B cell (primary cell): ENCODE measurements around the gene BRIP1. TPM values are rescaled to one million over a fixed set of nuclear protein-coding genes. Genes with fewer than 3 reads are reported as not detected.

ENCODE experiments used
- ATAC-seq: fragments of 200-7000 bp; cut with Tn5 transposase; one replicate; pipeline ENCODE4 v1.10.0; 2021; ENCODE audit warnings: low read depth, mild to moderate bottlenecking, moderate number of reproducible peaks, moderate library complexity
- CTCF ChIA-PET: fragments of 350-600 bp; sonication (Branson Sonifier 250); formaldehyde crosslinking; loops from one replicate; lab custom pipeline; 2021; ENCODE audit warnings: antibody characterized with exemption, inconsistent platforms; lab: Charles Lee
- POLR2A ChIA-PET: fragments of 350-600 bp; sonication (Branson Sonifier 250); formaldehyde crosslinking; loops from one replicate; lab custom pipeline; 2021; ENCODE audit warnings: antibody characterized with exemption; lab: Charles Lee
- DNase-seq: peaks from one replicate; pipeline ENCODE4 v3.0.0; 2013
- H2AFZ ChIP-seq: 2 replicates; pipeline ENCODE4 v1.6.1; 2012; ENCODE audit warnings: mild to moderate bottlenecking, low read depth, low read length; ENCODE audit not compliant: insufficient read depth, poor library complexity, severe bottlenecking
- H3K27ac ChIP-seq, 2 donors: 1 replicate in 1 of 2; 2 replicates in 1 of 2; pipeline ENCODE4 v1.5.1; 2012 to 2013; ENCODE audit warnings: low read length in 2 of 2, mild to moderate bottlenecking in 2 of 2, moderate library complexity in 1 of 2
- H3K27me3 ChIP-seq, 4 experiments: fragments of 200-600 bp in 1 of 4; sonication (generic) in 1 of 4; replicated peaks in 1 of 4; 1 replicate in 2 of 4; 2 replicates in 2 of 4; pipeline versions ENCODE4 v1.6.1 to v1.7.0; 2013 to 2016; ENCODE audit warnings: low read length in 3 of 4, mild to moderate bottlenecking in 2 of 4, mixed read lengths in 1 of 4, moderate library complexity in 1 of 4; ENCODE audit not compliant: insufficient read depth in 4 of 4, control insufficient read depth in 3 of 4; ENCODE audit errors: control extremely low read depth in 1 of 4
- H3K36me3 ChIP-seq, 2 experiments: replicated peaks in 1 of 2; 1 replicate in 1 of 2; 2 replicates in 1 of 2; pipeline versions ENCODE4 v1.6.1 to v1.7.1; 2013; ENCODE audit warnings: low read length in 1 of 2; ENCODE audit not compliant: insufficient read depth in 2 of 2, control insufficient read depth in 1 of 2; ENCODE audit errors: control extremely low read depth in 1 of 2, extremely low read depth in 1 of 2
- H3K4me1 ChIP-seq, 2 donors: fragments of 200-600 bp in 1 of 2; sonication (generic) in 1 of 2; 1 replicate in 1 of 2; 2 replicates in 1 of 2; pipeline versions ENCODE4 v1.5.1 to v1.6.1; 2013 to 2017; ENCODE audit warnings: low read length in 2 of 2; ENCODE audit not compliant: control insufficient read depth in 2 of 2, insufficient read depth in 2 of 2
- H3K4me2 ChIP-seq: replicated peaks from 2 replicates; pipeline ENCODE3; 2012; ENCODE audit warnings: mild to moderate bottlenecking, low read depth, low read length; ENCODE audit not compliant: poor library complexity, severe bottlenecking
- H3K4me3 ChIP-seq, 5 experiments: fragments of 200-600 bp in 1 of 5; sonication (generic) in 1 of 5; 1 replicate in 3 of 5; 2 replicates in 2 of 5; pipeline versions ENCODE4 v1.5.1 to v1.7.0; 2011 to 2016; ENCODE audit warnings: low read length in 4 of 5, mild to moderate bottlenecking in 4 of 5, low read depth in 2 of 5, control low read depth in 1 of 5, moderate library complexity in 1 of 5; ENCODE audit not compliant: insufficient read depth in 1 of 5; ENCODE audit errors: control extremely low read depth in 1 of 5, extremely low read depth in 1 of 5
- H3K79me2 ChIP-seq: fragments of 200-600 bp; sonication (generic); one replicate; pipeline ENCODE4 v1.6.0; 2016; ENCODE audit warnings: low read length; ENCODE audit not compliant: control insufficient read depth, insufficient read depth
- H3K9ac ChIP-seq: fragments of 200-600 bp; sonication (generic); 2 replicates; pipeline ENCODE4 v1.6.1; 2017; ENCODE audit warnings: mild to moderate bottlenecking, low read length, moderate library complexity
- H3K9me3 ChIP-seq, 3 donors: one replicate each; pipeline versions ENCODE4 v1.6.1 to v1.7.1; 2013; ENCODE audit warnings: low read length in 2 of 3; ENCODE audit not compliant: control insufficient read depth in 2 of 3, insufficient read depth in 1 of 3; ENCODE audit errors: control extremely low read depth in 1 of 3
- H4K20me1 ChIP-seq: 2 replicates; pipeline ENCODE4 v1.6.0; 2012; ENCODE audit warnings: mild to moderate bottlenecking, low read length; ENCODE audit not compliant: insufficient read depth, control insufficient read depth, poor library complexity, severe bottlenecking
- H3K27ac Mint-ChIP-seq: one replicate; pipeline ENCODE4 v1.8.0; 2021; ENCODE audit warnings: mixed read lengths
- H3K27me3 Mint-ChIP-seq: one replicate; pipeline ENCODE4 v1.8.0; 2021; ENCODE audit warnings: mixed read lengths
- H3K4me1 Mint-ChIP-seq: one replicate; pipeline ENCODE4 v1.8.0; 2021; ENCODE audit warnings: mixed read lengths
- H3K4me3 Mint-ChIP-seq: one replicate; pipeline ENCODE4 v1.8.0; 2021; ENCODE audit warnings: mixed read lengths
- H3K9me3 Mint-ChIP-seq: one replicate; pipeline ENCODE4 v1.8.0; 2022; ENCODE audit warnings: mixed read lengths; ENCODE audit not compliant: insufficient read depth
- EZH2 ChIP-seq: IDR thresholded peaks from 2 replicates; pipeline ENCODE4 v1.6.1; 2012; ENCODE audit warnings: borderline replicate concordance, low read depth, mild to moderate bottlenecking, moderate library complexity, low read length; ENCODE audit not compliant: insufficient read depth, poor library complexity, severe bottlenecking
- WGBS: methylation state at CpG from one replicate; pipeline ENCODE4 v1.1.5; 2013; ENCODE audit warnings: missing lambda C conversion rate; ENCODE audit not compliant: insufficient coverage; 5-methylcytosine and 5-hydroxymethylcytosine counted together
- intact Hi-C: fragments of 100-400 bp; cut with micrococcal nuclease; formaldehyde crosslinking; loops from one replicate; pipeline ENCODE4 v1.10.0; 2022
- polyA plus RNA-seq: library from polyadenylated mRNA; depleted of rRNA; stranded (reverse); fragments of >200 nt; gene quantifications from 2 replicates; pipeline ENCODE4 v1.2.3, GENCODE V29; 2012
- total RNA-seq, 2 donors: library from RNA; stranded (reverse); fragments of 120-200 nt in 1 of 2; gene quantifications; 1 replicate in 1 of 2; 2 replicates in 1 of 2; pipeline versions ENCODE4 v1.2.3 to v1.2.4, GENCODE V29; 2013 to 2022
- TF ChIP-seq, protein P1 (sequence below): fragments of 200-600 bp; IDR thresholded peaks from one replicate; pipeline ENCODE4 v1.8.0; 2022; ENCODE audit warnings: antibody characterized with exemption, mild to moderate bottlenecking

Gene BRIP1
- total and polyA plus RNA-seq, 2 donors (not counting 1 experiment from before 2014, with no cell fraction given), result 0.89 to 2.4 TPM

GRCh38 chr17:61803796-61804195 lies 59.5 kb downstream of the BRIP1 start:
- no peaks in the 10 kb centered on the region for H3K9me3 ChIP-seq
- H3K4me1 ChIP-seq, result peaks cover 0 to 3% of the 10 kb centered on the region in 2 donors
- ChIA-PET POLR2A (no interaction called here), CTCF (no interaction called here)
- no peak overlapping the region for H3K4me2 ChIP-seq
- H3K27me3 ChIP-seq, result no peaks in the 10 kb centered on the region
- no peak for TF ChIP-seq EZH2
- TF ChIP-seq, protein P1, sequence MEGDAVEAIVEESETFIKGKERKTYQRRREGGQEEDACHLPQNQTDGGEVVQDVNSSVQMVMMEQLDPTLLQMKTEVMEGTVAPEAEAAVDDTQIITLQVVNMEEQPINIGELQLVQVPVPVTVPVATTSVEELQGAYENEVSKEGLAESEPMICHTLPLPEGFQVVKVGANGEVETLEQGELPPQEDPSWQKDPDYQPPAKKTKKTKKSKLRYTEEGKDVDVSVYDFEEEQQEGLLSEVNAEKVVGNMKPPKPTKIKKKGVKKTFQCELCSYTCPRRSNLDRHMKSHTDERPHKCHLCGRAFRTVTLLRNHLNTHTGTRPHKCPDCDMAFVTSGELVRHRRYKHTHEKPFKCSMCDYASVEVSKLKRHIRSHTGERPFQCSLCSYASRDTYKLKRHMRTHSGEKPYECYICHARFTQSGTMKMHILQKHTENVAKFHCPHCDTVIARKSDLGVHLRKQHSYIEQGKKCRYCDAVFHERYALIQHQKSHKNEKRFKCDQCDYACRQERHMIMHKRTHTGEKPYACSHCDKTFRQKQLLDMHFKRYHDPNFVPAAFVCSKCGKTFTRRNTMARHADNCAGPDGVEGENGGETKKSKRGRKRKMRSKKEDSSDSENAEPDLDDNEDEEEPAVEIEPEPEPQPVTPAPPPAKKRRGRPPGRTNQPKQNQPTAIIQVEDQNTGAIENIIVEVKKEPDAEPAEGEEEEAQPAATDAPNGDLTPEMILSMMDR, result no peak
- WGBS, result no CpG with 5 or more reads among the region's 1 CpG
- H3K27ac Mint-ChIP-seq, result no peak overlapping the region
- H3K79me2 ChIP-seq, result no peaks in the 10 kb centered on the region
- no peak for DNase-seq
- H3K9me3 Mint-ChIP-seq, result no peaks in the 10 kb centered on the region
- H3K36me3 ChIP-seq, result no peaks in the 10 kb centered on the region
- H4K20me1 ChIP-seq, result no peaks in the 10 kb centered on the region
- no peak overlapping the region for H3K4me3 Mint-ChIP-seq
- no peak overlapping the region for H3K4me3 ChIP-seq
- H3K27ac ChIP-seq, result no peak overlapping the region
- no peak overlapping the region for H2AFZ ChIP-seq
- no peak for ATAC-seq
- no peaks in the 10 kb centered on the region for H3K27me3 Mint-ChIP-seq
- H3K4me1 Mint-ChIP-seq, result peaks cover 14% of the 10 kb centered on the region
- intact Hi-C loops, result no loop called here
- H3K9ac ChIP-seq, result no peak overlapping the region

DNA sequence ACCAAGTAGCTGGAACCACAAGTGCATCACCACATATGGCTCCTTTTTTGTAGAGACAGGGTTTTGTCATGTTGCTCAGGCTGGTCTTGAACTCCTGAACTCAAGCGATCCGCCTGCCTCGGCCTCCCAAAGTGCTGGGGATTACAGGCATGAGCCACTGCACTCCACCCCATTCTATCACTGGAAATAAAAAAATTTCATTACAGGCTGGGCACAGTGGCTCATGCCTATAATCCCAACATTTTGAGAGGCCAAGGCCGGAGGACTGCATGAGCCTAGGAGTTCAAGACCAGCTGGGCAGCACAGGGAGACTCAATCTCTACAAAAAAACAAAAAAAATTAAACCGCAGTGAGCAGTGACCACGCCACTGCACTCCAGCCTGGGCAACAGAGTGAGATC lies 60.1 kb downstream of the BRIP1 start:
- H3K9ac ChIP-seq, result no peak overlapping the region
- H4K20me1 ChIP-seq, result no peaks in the 10 kb centered on the region
- no peak overlapping the region for H2AFZ ChIP-seq
- H3K4me1 Mint-ChIP-seq, result peaks cover 14% of the 10 kb centered on the region
- no peak overlapping the region for H3K4me3 Mint-ChIP-seq
- no peaks in the 10 kb centered on the region for H3K27me3 ChIP-seq
- no peaks in the 10 kb centered on the region for H3K27me3 Mint-ChIP-seq
- H3K9me3 Mint-ChIP-seq, result no peaks in the 10 kb centered on the region
- intact Hi-C loops, result no loop called here
- 100% methylated on average over 2 of the region's 6 CpGs for WGBS
- H3K9me3 ChIP-seq, result no peaks in the 10 kb centered on the region
- H3K4me3 ChIP-seq, result no peak overlapping the region
- TF ChIP-seq EZH2, result no peak
- TF ChIP-seq, protein P1, result no peak
- H3K4me2 ChIP-seq, result no peak overlapping the region
- H3K4me1 ChIP-seq, result peaks cover 0 to 3% of the 10 kb centered on the region in 2 donors
- ChIA-PET POLR2A (no interaction called here), CTCF (interaction anchor here (0.6 kb wide), 1 partner anchor 37 kb away, joined by 3 read pairs; no protein-coding TSS in a partner anchor)
- H3K27ac Mint-ChIP-seq, result no peak overlapping the region
- ATAC-seq (no peak), DNase-seq (no peak)
- no peaks in the 10 kb centered on the region for H3K79me2 ChIP-seq
- H3K36me3 ChIP-seq, result no peaks in the 10 kb centered on the region
- no peak overlapping the region for H3K27ac ChIP-seq
